H1 (cell line): Measurements from ENCODE around the gene DDIAS. TPM values are rescaled to one million over a fixed set of nuclear protein-coding genes. Genes with fewer than 3 reads are reported as not detected.

Experiments used
- CTCF ChIA-PET: fragments of 300-600 bp; sonication (Branson Sonifier 250); formaldehyde crosslinking; loops from one replicate; lab custom pipeline; 2021; ENCODE audit not compliant: partially characterized antibody; lab: Charles Lee
- POLR2A ChIA-PET: fragments of 300-600 bp; sonication (Branson Sonifier 250); formaldehyde crosslinking; loops from one replicate; lab custom pipeline; 2021; ENCODE audit warnings: inconsistent platforms; ENCODE audit not compliant: partially characterized antibody; lab: Charles Lee
- DNase-seq, 2 experiments: peaks; one replicate each; pipeline versions ENCODE4 v3.0.0 to v3.0.0-alpha.2; 2010 to 2022; ENCODE audit warnings: low spot score in 2 of 2, low read depth in 1 of 2, mixed read lengths in 1 of 2
- FAIRE-seq: peaks from 2 replicates; lab custom pipeline; 2011; peaks lifted over from hg19 to GRCh38; lab: Jason Lieb, UNC
- H2AFZ ChIP-seq: 2 replicates; pipeline ENCODE4 v1.8.1; 2012; ENCODE audit warnings: low read length, inconsistent platforms
- H2AK5ac ChIP-seq: 2 replicates; pipeline ENCODE4 v1.6.1; 2013; ENCODE audit warnings: low read depth, low read length
- H2BK120ac ChIP-seq: replicated peaks from 2 replicates; pipeline ENCODE3; 2013; ENCODE audit warnings: low read depth, low read length, inconsistent platforms
- H2BK12ac ChIP-seq: 2 replicates; pipeline ENCODE4 v1.6.1; 2013; ENCODE audit warnings: low read depth, low read length
- H2BK15ac ChIP-seq: 2 replicates; pipeline ENCODE4 v1.6.1; 2013; ENCODE audit warnings: low read length
- H2BK20ac ChIP-seq: 2 replicates; pipeline ENCODE4 v1.6.1; 2013; ENCODE audit warnings: low read length
- H2BK5ac ChIP-seq: 2 replicates; pipeline ENCODE4 v1.6.1; 2013; ENCODE audit warnings: low read depth, low read length
- H3K14ac ChIP-seq: 2 replicates; pipeline ENCODE4 v1.6.1; 2013; ENCODE audit warnings: inconsistent platforms; ENCODE audit not compliant: insufficient read length
- H3K18ac ChIP-seq: 2 replicates; pipeline ENCODE4 v1.6.1; 2013; ENCODE audit warnings: low read length; ENCODE audit errors: extremely low read depth
- H3K23ac ChIP-seq: 2 replicates; pipeline ENCODE4 v1.6.1; 2013; ENCODE audit warnings: inconsistent platforms; ENCODE audit not compliant: insufficient read length
- H3K23me2 ChIP-seq: 2 replicates; pipeline ENCODE4 v1.6.1; 2013; ENCODE audit warnings: low read depth, low read length
- H3K27ac ChIP-seq: 2 replicates; pipeline ENCODE4 v1.6.1; 2011; ENCODE audit warnings: low read depth, low read length, inconsistent platforms
- H3K27me3 ChIP-seq, 4 experiments: replicated peaks in 1 of 4; 1 replicate in 1 of 4; 2 replicates in 3 of 4; pipeline versions ENCODE4 v1.6.1 to v1.8.1; 2011 to 2013; ENCODE audit warnings: low read length in 3 of 4, mild to moderate bottlenecking in 3 of 4, inconsistent platforms in 2 of 4, mixed read lengths in 2 of 4, moderate library complexity in 1 of 4; ENCODE audit not compliant: control insufficient read depth in 3 of 4, insufficient read depth in 3 of 4; ENCODE audit errors: extremely low read depth in 1 of 4
- H3K36me3 ChIP-seq, 4 experiments: 2 replicates each; pipeline versions ENCODE4 v1.6.1 to v1.8.1; 2011 to 2013; ENCODE audit warnings: mild to moderate bottlenecking in 4 of 4, low read length in 3 of 4, moderate library complexity in 2 of 4, control low read depth in 1 of 4, inconsistent platforms in 1 of 4; ENCODE audit not compliant: insufficient read depth in 4 of 4, control insufficient read depth in 2 of 4
- H3K4ac ChIP-seq: replicated peaks from 2 replicates; pipeline ENCODE3; 2013; ENCODE audit warnings: low read length, low read depth, mixed read lengths, inconsistent platforms; ENCODE audit not compliant: insufficient read length
- H3K4me1 ChIP-seq, 4 experiments: replicated peaks in 1 of 4; 1 replicate in 1 of 4; 2 replicates in 3 of 4; pipeline versions ENCODE4 v1.6.1 to v1.8.1; 2011 to 2013; ENCODE audit warnings: low read length in 3 of 4, inconsistent platforms in 2 of 4, mixed read lengths in 1 of 4; ENCODE audit not compliant: insufficient read depth in 4 of 4, control insufficient read depth in 3 of 4
- H3K4me2 ChIP-seq, 2 experiments: 2 replicates each; pipeline versions ENCODE4 v1.6.1 to v1.8.1; 2011 to 2013; ENCODE audit warnings: low read depth in 2 of 2, low read length in 2 of 2, control low read depth in 1 of 2, inconsistent platforms in 1 of 2, mild to moderate bottlenecking in 1 of 2; ENCODE audit not compliant: insufficient read depth in 1 of 2
- H3K4me3 ChIP-seq, 4 experiments: fragments of 200-600, 300-600 bp in 1 of 4; sonication (generic), shearing (Covaris generic), sonication (Bioruptor Twin) in 1 of 4; 2 replicates each; pipeline versions ENCODE4 v1.5.1 to v1.8.1; 2011 to 2016; ENCODE audit warnings: low read length in 4 of 4, low read depth in 3 of 4, control low read depth in 2 of 4, inconsistent platforms in 2 of 4, mild to moderate bottlenecking in 2 of 4, mixed read lengths in 1 of 4, moderate library complexity in 1 of 4; ENCODE audit not compliant: insufficient read depth in 2 of 4; ENCODE audit errors: extremely low read depth in 1 of 4
- H3K56ac ChIP-seq: replicated peaks from 2 replicates; pipeline ENCODE3; 2013; ENCODE audit warnings: low read depth, mild to moderate bottlenecking, mixed read lengths, low read length, inconsistent platforms; ENCODE audit not compliant: insufficient read length
- H3K79me1 ChIP-seq: 2 replicates; pipeline ENCODE4 v1.6.1; 2013; ENCODE audit warnings: low read depth, low read length, control low read depth
- H3K79me2 ChIP-seq, 2 experiments: 2 replicates each; pipeline versions ENCODE4 v1.6.1 to v1.8.1; 2012 to 2013; ENCODE audit warnings: low read length in 2 of 2, mild to moderate bottlenecking in 2 of 2, inconsistent platforms in 1 of 2; ENCODE audit not compliant: insufficient read depth in 2 of 2, control insufficient read depth in 1 of 2
- H3K9ac ChIP-seq, 4 experiments: replicated peaks in 1 of 4; 1 replicate in 1 of 4; 2 replicates in 3 of 4; pipeline versions ENCODE4 v1.6.1 to v1.8.1; 2011 to 2013; ENCODE audit warnings: low read depth in 3 of 4, low read length in 3 of 4, control low read depth in 2 of 4, mild to moderate bottlenecking in 2 of 4, moderate library complexity in 2 of 4, inconsistent platforms in 1 of 4; ENCODE audit errors: extremely low read depth in 1 of 4
- H3K9me3 ChIP-seq, 2 experiments: 2 replicates each; pipeline versions ENCODE4 v1.6.1 to v1.8.1; 2012 to 2013; ENCODE audit warnings: mild to moderate bottlenecking in 2 of 2, moderate library complexity in 2 of 2, control low read depth in 1 of 2, inconsistent platforms in 1 of 2, low read depth in 1 of 2, low read length in 1 of 2, mixed read lengths in 1 of 2; ENCODE audit not compliant: insufficient read depth in 2 of 2
- H4K20me1 ChIP-seq, 2 experiments: replicated peaks in 1 of 2; 2 replicates each; pipeline versions ENCODE3 to v1.8.1; 2011 to 2013; ENCODE audit warnings: inconsistent platforms in 2 of 2, low read length in 2 of 2, mild to moderate bottlenecking in 1 of 2; ENCODE audit not compliant: insufficient read depth in 2 of 2, control insufficient read depth in 1 of 2
- H4K5ac ChIP-seq: 2 replicates; pipeline ENCODE4 v1.6.1; 2013; ENCODE audit warnings: low read length, low read depth, mixed read lengths, inconsistent platforms; ENCODE audit not compliant: insufficient read length
- H4K8ac ChIP-seq: 2 replicates; pipeline ENCODE4 v1.8.0; 2013; ENCODE audit warnings: mild to moderate bottlenecking, moderate library complexity, low read length, inconsistent platforms; ENCODE audit not compliant: insufficient read depth; ENCODE audit errors: extremely low read depth
- H4K91ac ChIP-seq: replicated peaks from 2 replicates; pipeline ENCODE3; 2013; ENCODE audit warnings: low read length, mixed read lengths, inconsistent platforms; ENCODE audit not compliant: insufficient read length
- SRF ChIP-seq: IDR thresholded peaks from 2 replicates; pipeline ENCODE4 v1.6.1; 2011; ENCODE audit warnings: mild to moderate bottlenecking, low read depth, low read length, moderate library complexity
- TAF1 ChIP-seq: IDR thresholded peaks from 2 replicates; pipeline ENCODE4 v1.6.1; 2011; ENCODE audit warnings: mild to moderate bottlenecking, low read depth, low read length
- YY1 ChIP-seq: IDR thresholded peaks from 2 replicates; pipeline ENCODE4 v1.6.1; 2011; ENCODE audit warnings: low read depth, mild to moderate bottlenecking, low read length
- WGBS, 2 experiments: shearing (Covaris generic) in 1 of 2; methylation state at CpG; one replicate each; pipeline versions ENCODE4 v1.1.6 to v1.1.7; 2013 to 2015; ENCODE audit warnings: low lambda C conversion rate in 2 of 2, mixed read lengths in 2 of 2, inconsistent platforms in 1 of 2, low coverage in 1 of 2, missing lambda C conversion rate in 1 of 2; ENCODE audit not compliant: insufficient replicate concordance in 2 of 2, insufficient coverage in 1 of 2, insufficient read length in 1 of 2; ENCODE audit errors: extremely low coverage in 1 of 2, missing lambda C conversion rate in 1 of 2; 5-methylcytosine and 5-hydroxymethylcytosine counted together
- polyA plus RNA-seq, 7 experiments: library from polyadenylated mRNA; depleted of rRNA in 3 of 7; stranded (reverse) in 5 of 7; unstranded in 2 of 7; fragments of >200 nt in 5 of 7; fragments of 200-250 nt in 2 of 7; gene quantifications; 1 replicate in 5 of 7; 2 replicates in 1 of 7; 4 replicates in 1 of 7; pipeline versions ENCODE4 v1.2.1 to v1.2.3, GENCODE V29; 2011 to 2013; ENCODE audit warnings: missing spikeins in 2 of 7, mixed read lengths in 2 of 7
- total RNA-seq: library from RNA; stranded (reverse); fragmentation: NEBNext Ultra II Directional; extraction: Animal tissue kit (Norgen Biotek cat#: 25700); gene quantifications from 2 replicates; pipeline ENCODE4 v1.2.1, GENCODE V29; 2021

The DDIAS gene
- total and polyA plus RNA-seq, 2 of the 8 experiments (the other 6 are each of a cell fraction or from before 2014, with no cell fraction given) = 11.6 to 25.7 TPM

- peaks cover 0 to 5% of the 10 kb centered on the region in 2 experiments; a peak in 1 of 4 replicates for H3K9me3 ChIP-seq
- DNase-seq = no peak
- H3K4me3 ChIP-seq = 0 out of 8 replicates have a peak overlapping the region, but pooled peaks of 1 of the 4 experiments have one; percentile 4
- ChIA-PET POLR2A (interaction anchor here (1.6 kb wide), 1 partner anchor 37 kb away, joined by 3 read pairs; no protein-coding TSS in a partner anchor), CTCF (interaction anchor here (1.2 kb wide), 1 partner anchor 341 kb away, joined by 4 read pairs; no protein-coding TSS in a partner anchor)
- H2AK5ac ChIP-seq = no peak overlapping the region
- H4K20me1 ChIP-seq = peaks cover 3 to 4% of the 10 kb centered on the region in 2 experiments
- H2BK120ac ChIP-seq = no peak overlapping the region
- H4K91ac ChIP-seq = no peak overlapping the region
- no peaks in the 10 kb centered on the region for H3K23me2 ChIP-seq
- H3K4ac ChIP-seq = no peak overlapping the region
- no peak overlapping the region for H3K23ac ChIP-seq
- no peak for FAIRE-seq
- no peak overlapping the region for H2BK12ac ChIP-seq
- peak overlapping the region in 1 of 2 experiments; percentile 61; a peak in 1 of 4 replicates for H3K4me2 ChIP-seq
- H3K27me3 ChIP-seq = no peaks in the 10 kb centered on the region
- peaks cover 2 to 14% (median 4%) of the 10 kb centered on the region in 4 experiments; a peak in 4 of 8 replicates for H3K36me3 ChIP-seq
- no peak overlapping the region for H2BK20ac ChIP-seq
- no peak overlapping the region for H2AFZ ChIP-seq
- TF ChIP-seq YY1 = peak; percentile 74; the same call in 1 of the 2 replicates
- peak; percentile 65; the same call in 1 of the 2 replicates for TF ChIP-seq SRF
- TF ChIP-seq TAF1 = no peak
- no peak overlapping the region for H3K9ac ChIP-seq
- peak overlapping the region; percentile 72 for H4K5ac ChIP-seq
- peaks cover 0 to 79% of the 10 kb centered on the region in 2 experiments; a peak in 2 of 4 replicates for H3K79me2 ChIP-seq
- H3K56ac ChIP-seq = no peak overlapping the region
- no peak overlapping the region for H3K14ac ChIP-seq
- H3K4me1 ChIP-seq = peaks cover 3 to 11% (median 6%) of the 10 kb centered on the region in 4 experiments; a peak in 3 of 7 replicates
- H2BK15ac ChIP-seq = no peak overlapping the region
- no peaks in the 10 kb centered on the region; the same call in 1 of the 2 replicates for H3K79me1 ChIP-seq
- H3K18ac ChIP-seq = no peak overlapping the region
- WGBS, 2 experiments = 76% methylated on average over 7 of the region's 7 CpGs; no CpG with 5 or more reads in 1 of the 2 experiments
- no peak overlapping the region for H3K27ac ChIP-seq
- H2BK5ac ChIP-seq = no peak overlapping the region
- no peak overlapping the region for H4K8ac ChIP-seq
Observed at GRCh38 chr11:82909015-82909640, 7.6 kb downstream of the DDIAS start.
